Endothelial cell of umbilical vein (primary cell): ENCODE measurements around the gene CFAP20DC. TPM values are rescaled to one million over a fixed set of nuclear protein-coding genes. Genes with fewer than 3 reads are reported as not detected.

Experiments used
- BruUV-seq: library from RNA; stranded (reverse); fragments of 400-500 nt; replicated peaks from 2 replicates; lab custom pipeline; 2021; lab: Mats Ljungman, UMichigan
- CTCF ChIA-PET: fragments of 300-600, 350-600 bp; sonication (Branson Sonifier 250); formaldehyde crosslinking; loops from one replicate; lab custom pipeline; 2021; ENCODE audit warnings: antibody characterized with exemption, inconsistent platforms; lab: Charles Lee
- POLR2A ChIA-PET: fragments of 300-600, 350-600 bp; sonication (Branson Sonifier 250); formaldehyde crosslinking; loops from one replicate; lab custom pipeline; 2021; ENCODE audit warnings: antibody characterized with exemption, inconsistent platforms; lab: Charles Lee
- DNase-seq: peaks from one replicate; pipeline ENCODE4 v3.0.0-alpha.2; 2011; ENCODE audit warnings: low read depth, low spot score
- FAIRE-seq: peaks from 2 replicates; lab custom pipeline; 2011; peaks lifted over from hg19 to GRCh38; lab: Jason Lieb, UNC
- H2AFZ ChIP-seq: 2 replicates; pipeline ENCODE4 v1.6.0; 2012; ENCODE audit warnings: low read depth, low read length, control low read depth, inconsistent platforms
- H3K27ac ChIP-seq: 2 replicates; pipeline ENCODE4 v1.5.1; 2011; ENCODE audit warnings: low read depth, mild to moderate bottlenecking, control low read depth, low read length, moderate library complexity; ENCODE audit not compliant: insufficient read depth
- H3K27me3 ChIP-seq, 2 experiments: 2 replicates each; pipeline versions ENCODE4 v1.6.0 to v1.6.1; 2011; ENCODE audit warnings: low read length in 2 of 2, mixed read lengths in 1 of 2; ENCODE audit not compliant: control insufficient read depth in 2 of 2, insufficient read depth in 2 of 2
- H3K36me3 ChIP-seq, 2 experiments: 2 replicates in 1 of 2; 3 replicates in 1 of 2; pipeline ENCODE4 v1.5.1; 2011; ENCODE audit warnings: low read length in 2 of 2, mild to moderate bottlenecking in 1 of 2, moderate library complexity in 1 of 2; ENCODE audit not compliant: control insufficient read depth in 2 of 2, insufficient read depth in 2 of 2; ENCODE audit errors: extremely low read depth in 1 of 2
- H3K4me1 ChIP-seq: 3 replicates; pipeline ENCODE4 v1.5.1; 2011; ENCODE audit warnings: mild to moderate bottlenecking, low read length; ENCODE audit not compliant: control insufficient read depth, insufficient read depth; ENCODE audit errors: extremely low read depth
- H3K4me2 ChIP-seq: 2 replicates; pipeline ENCODE4 v1.6.1; 2011; ENCODE audit warnings: low read length, control low read depth, mixed read lengths; ENCODE audit not compliant: insufficient read depth
- H3K4me3 ChIP-seq, 3 experiments: fragments of 200-600 bp in 1 of 3; sonication (generic), shearing (Covaris generic) in 1 of 3; replicated peaks in 1 of 3; 2 replicates each; pipeline ENCODE4 v1.5.1; 2011 to 2016; ENCODE audit warnings: control low read depth in 3 of 3, low read length in 3 of 3, mild to moderate bottlenecking in 2 of 3, inconsistent platforms in 1 of 3, low read depth in 1 of 3, moderate library complexity in 1 of 3; ENCODE audit not compliant: insufficient read depth in 1 of 3
- H3K79me2 ChIP-seq: 2 replicates; pipeline ENCODE4 v1.6.0; 2012; ENCODE audit warnings: low read length, inconsistent platforms; ENCODE audit not compliant: control insufficient read depth, insufficient read depth
- H3K9ac ChIP-seq: replicated peaks from 2 replicates; pipeline ENCODE3; 2011; ENCODE audit warnings: low read length, control low read depth; ENCODE audit not compliant: insufficient read depth; ENCODE audit errors: extremely low read depth
- H3K9me1 ChIP-seq: replicated peaks from 3 replicates; pipeline ENCODE4 v1.6.0; 2011; ENCODE audit warnings: mild to moderate bottlenecking, low read length; ENCODE audit not compliant: control insufficient read depth, insufficient read depth; ENCODE audit errors: extremely low read depth
- H3K9me3 ChIP-seq: replicated peaks from 2 replicates; pipeline ENCODE4 v1.5.1; 2012; ENCODE audit warnings: low read length, inconsistent platforms; ENCODE audit not compliant: control insufficient read depth, insufficient read depth
- H4K20me1 ChIP-seq: replicated peaks from 2 replicates; pipeline ENCODE3; 2011; ENCODE audit warnings: mild to moderate bottlenecking, low read length; ENCODE audit not compliant: control insufficient read depth, insufficient read depth; ENCODE audit errors: extremely low read depth
- EZH2 ChIP-seq: IDR thresholded peaks from 2 replicates; pipeline ENCODE4 v1.6.1; 2012; ENCODE audit warnings: borderline replicate concordance, low read depth, mild to moderate bottlenecking, moderate library complexity, low read length, inconsistent platforms; ENCODE audit not compliant: severe bottlenecking
- FOS ChIP-seq: IDR thresholded peaks from 2 replicates; pipeline ENCODE4 v1.6.1; 2011; ENCODE audit warnings: mild to moderate bottlenecking, low read length, moderate library complexity, borderline replicate concordance; ENCODE audit not compliant: insufficient read depth
- GATA2 ChIP-seq: IDR thresholded peaks from 2 replicates; pipeline ENCODE4 v1.7.0; 2011; ENCODE audit warnings: low read depth, mild to moderate bottlenecking, moderate library complexity, mixed read lengths, low read length; ENCODE audit not compliant: insufficient read length, insufficient read depth
- JUN ChIP-seq: IDR thresholded peaks from 2 replicates; pipeline ENCODE4 v1.6.1; 2011; ENCODE audit warnings: borderline replicate concordance, low read depth; ENCODE audit not compliant: insufficient read length, insufficient read depth
- MYC ChIP-seq: IDR thresholded peaks from one replicate; pipeline ENCODE4 v1.6.1; 2011; ENCODE audit warnings: mild to moderate bottlenecking, low read depth, low read length
- POLR2AphosphoS5 ChIP-seq: IDR thresholded peaks from 2 replicates; pipeline ENCODE4 v1.6.1; 2012; ENCODE audit warnings: low read depth, mild to moderate bottlenecking, control low read depth, low read length, moderate library complexity; ENCODE audit not compliant: insufficient read depth
- dilution Hi-C: fragments of 300-500 bp; cut with MboI; formaldehyde crosslinking; loops from one replicate; pipeline ENCODE4 v1.15.0; 2019; ENCODE audit warnings: low sequenced_read_pairs; ENCODE audit not compliant: extremely low pct_ligation_motif_present
- intact Hi-C: fragments of 100-400 bp; cut with micrococcal nuclease; formaldehyde crosslinking; loops from one replicate; pipeline ENCODE4 v1.10.0; 2022
- polyA plus RNA-seq, 4 experiments: library from polyadenylated mRNA; depleted of rRNA in 3 of 4; stranded (reverse) in 3 of 4; unstranded in 1 of 4; fragments of >200 nt; gene quantifications; 2 replicates each; pipeline versions ENCODE4 v1.2.1 to v1.2.3, GENCODE V29; 2011 to 2012; ENCODE audit warnings: missing spikeins in 1 of 4
- total RNA-seq: library from RNA; stranded (reverse); gene quantifications from 2 replicates; pipeline ENCODE4 v1.2.3, GENCODE V29; 2021
- TF ChIP-seq, protein P1 (sequence below), 2 donors: IDR thresholded peaks; 1 replicate in 1 of 2; 2 replicates in 1 of 2; pipeline ENCODE4 v1.5.1; 2011; ENCODE audit warnings: low read length in 2 of 2, mild to moderate bottlenecking in 2 of 2, moderate library complexity in 2 of 2, control low read depth in 1 of 2, inconsistent platforms in 1 of 2, low read depth in 1 of 2; ENCODE audit not compliant: insufficient read depth in 1 of 2; ENCODE audit errors: extremely low read depth in 1 of 2
- TF ChIP-seq, protein P2 (sequence below): IDR thresholded peaks from 2 replicates; pipeline ENCODE4 v1.6.1; 2011; ENCODE audit not compliant: insufficient read depth, insufficient read length

CFAP20DC gene
- total and polyA plus RNA-seq, 2 donors (not counting 3 experiments of a cell fraction or from before 2014, with no cell fraction given): 0.92 to 2.1 TPM

DNA sequence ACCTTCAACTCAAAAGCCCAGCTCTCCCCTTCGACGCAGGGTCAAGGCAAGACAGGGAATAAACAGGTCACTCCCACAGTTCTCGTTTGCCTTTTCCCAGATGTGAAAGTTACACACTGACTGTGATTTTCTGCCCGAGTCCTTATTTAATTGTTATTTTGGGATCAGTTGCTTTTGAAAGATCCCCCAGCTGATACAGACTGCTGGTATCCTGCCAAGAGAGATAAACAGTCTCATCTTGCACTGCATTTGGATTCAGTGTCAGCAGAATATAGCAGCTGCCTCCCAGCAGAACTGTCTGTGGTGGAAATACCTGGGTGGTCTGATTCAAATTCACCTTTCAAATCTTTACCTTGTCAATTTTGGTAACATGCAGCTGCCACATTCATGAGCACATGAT, 327.3 kb downstream of the CFAP20DC start:
- FAIRE-seq: no peak
- POLR2A ChIA-PET: no interaction called here
- dilution Hi-C loops: no loop called here
- H3K79me2 ChIP-seq: no peaks in the 10 kb centered on the region
- H4K20me1 ChIP-seq: no peaks in the 10 kb centered on the region
- intact Hi-C loops: loop anchor here (5.0 kb wide), 1 partner anchor 80 kb away; no protein-coding TSS in a partner anchor
- H3K4me1 ChIP-seq: no peaks in the 10 kb centered on the region
- TF ChIP-seq, protein P1, sequence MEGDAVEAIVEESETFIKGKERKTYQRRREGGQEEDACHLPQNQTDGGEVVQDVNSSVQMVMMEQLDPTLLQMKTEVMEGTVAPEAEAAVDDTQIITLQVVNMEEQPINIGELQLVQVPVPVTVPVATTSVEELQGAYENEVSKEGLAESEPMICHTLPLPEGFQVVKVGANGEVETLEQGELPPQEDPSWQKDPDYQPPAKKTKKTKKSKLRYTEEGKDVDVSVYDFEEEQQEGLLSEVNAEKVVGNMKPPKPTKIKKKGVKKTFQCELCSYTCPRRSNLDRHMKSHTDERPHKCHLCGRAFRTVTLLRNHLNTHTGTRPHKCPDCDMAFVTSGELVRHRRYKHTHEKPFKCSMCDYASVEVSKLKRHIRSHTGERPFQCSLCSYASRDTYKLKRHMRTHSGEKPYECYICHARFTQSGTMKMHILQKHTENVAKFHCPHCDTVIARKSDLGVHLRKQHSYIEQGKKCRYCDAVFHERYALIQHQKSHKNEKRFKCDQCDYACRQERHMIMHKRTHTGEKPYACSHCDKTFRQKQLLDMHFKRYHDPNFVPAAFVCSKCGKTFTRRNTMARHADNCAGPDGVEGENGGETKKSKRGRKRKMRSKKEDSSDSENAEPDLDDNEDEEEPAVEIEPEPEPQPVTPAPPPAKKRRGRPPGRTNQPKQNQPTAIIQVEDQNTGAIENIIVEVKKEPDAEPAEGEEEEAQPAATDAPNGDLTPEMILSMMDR (IDR thresholded peaks at IDR 0.05; ENCODE audit: extremely low read depth in 1 of 2, insufficient read depth in 1 of 2, low read depth in 1 of 2, low read length in 2 of 2): no peak
- no peak for TF ChIP-seq POLR2AphosphoS5
- no peak for TF ChIP-seq JUN
- no peak for TF ChIP-seq GATA2
- TF ChIP-seq MYC: no peak
- TF ChIP-seq EZH2: no peak
- TF ChIP-seq FOS: no peak
- TF ChIP-seq, protein P2, sequence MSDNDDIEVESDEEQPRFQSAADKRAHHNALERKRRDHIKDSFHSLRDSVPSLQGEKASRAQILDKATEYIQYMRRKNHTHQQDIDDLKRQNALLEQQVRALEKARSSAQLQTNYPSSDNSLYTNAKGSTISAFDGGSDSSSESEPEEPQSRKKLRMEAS: no peak
- no peak overlapping the region for H3K27ac ChIP-seq
- no peaks in the 10 kb centered on the region for H3K9me3 ChIP-seq
- no TSS peak for BruUV-seq
- no peaks in the 10 kb centered on the region for H3K27me3 ChIP-seq
- no peak overlapping the region for H2AFZ ChIP-seq
- H3K9ac ChIP-seq: no peak overlapping the region
- CTCF ChIA-PET: no interaction called here
- H3K9me1 ChIP-seq: no peaks in the 10 kb centered on the region
- no peaks in the 10 kb centered on the region for H3K36me3 ChIP-seq
- DNase-seq: no peak
- H3K4me2 ChIP-seq: no peak overlapping the region
- H3K4me3 ChIP-seq: no peak overlapping the region
